Spinal cord (tissue), 10 donors: ENCODE measurements around the gene ADARB2. TPM values are rescaled to one million over a fixed set of nuclear protein-coding genes. Genes with fewer than 3 reads are reported as not detected.
"Not testable (repeated sequence)": the region's sequence is repeated elsewhere in the genome, so short reads cannot be mapped to it uniquely, and the experiment has no call there.

Experiments
- DNase-seq, 6 donors: peaks; one replicate each; pipeline versions ENCODE4 v3.0.0 to v3.0.0-alpha.2; 2013 to 2015; ENCODE audit warnings: low spot score in 6 of 6, low read depth in 4 of 6
- H3K27ac ChIP-seq: one replicate; pipeline ENCODE4 v1.5.1; 2013; ENCODE audit warnings: low read depth, low read length, control low read depth
- H3K27me3 ChIP-seq: one replicate; pipeline ENCODE4 v1.6.1; 2013; ENCODE audit warnings: low read length; ENCODE audit not compliant: control insufficient read depth, insufficient read depth
- H3K36me3 ChIP-seq: one replicate; pipeline ENCODE4 v1.6.1; 2013; ENCODE audit warnings: low read length; ENCODE audit not compliant: control insufficient read depth, insufficient read depth
- H3K4me1 ChIP-seq: one replicate; pipeline ENCODE4 v1.6.1; 2013; ENCODE audit warnings: low read length; ENCODE audit not compliant: control insufficient read depth, insufficient read depth
- H3K4me3 ChIP-seq: one replicate; pipeline ENCODE4 v1.5.1; 2013; ENCODE audit warnings: low read depth, low read length, control low read depth
- H3K9me3 ChIP-seq: one replicate; pipeline ENCODE4 v1.6.1; 2013; ENCODE audit warnings: low read length; ENCODE audit not compliant: control insufficient read depth, insufficient read depth
- WGBS: methylation state at CpG from one replicate; pipeline ENCODE4 v1.1.5; 2013; ENCODE audit warnings: missing lambda C conversion rate; ENCODE audit not compliant: insufficient coverage; 5-methylcytosine and 5-hydroxymethylcytosine counted together
- polyA plus RNA-seq, 2 donors: library from polyadenylated mRNA; unstranded; fragments of 120-200 nt; gene quantifications; one replicate each; pipeline ENCODE4 v1.2.1, GENCODE V29; 2013; ENCODE audit not compliant: insufficient read length in 2 of 2
- total RNA-seq, 2 donors: library from RNA; depleted of rRNA in 1 of 2; stranded (reverse); fragments of 120-200 nt in 1 of 2; fragments of >200 nt in 1 of 2; gene quantifications; one replicate each; pipeline versions ENCODE4 v1.2.3 to v1.2.4, GENCODE V29; 2013 to 2014
- donor health status: healthy.

ADARB2 gene
- total and polyA plus RNA-seq, 4 donors, result 4.1 to 11.2 (median 8.3) TPM

DNA sequence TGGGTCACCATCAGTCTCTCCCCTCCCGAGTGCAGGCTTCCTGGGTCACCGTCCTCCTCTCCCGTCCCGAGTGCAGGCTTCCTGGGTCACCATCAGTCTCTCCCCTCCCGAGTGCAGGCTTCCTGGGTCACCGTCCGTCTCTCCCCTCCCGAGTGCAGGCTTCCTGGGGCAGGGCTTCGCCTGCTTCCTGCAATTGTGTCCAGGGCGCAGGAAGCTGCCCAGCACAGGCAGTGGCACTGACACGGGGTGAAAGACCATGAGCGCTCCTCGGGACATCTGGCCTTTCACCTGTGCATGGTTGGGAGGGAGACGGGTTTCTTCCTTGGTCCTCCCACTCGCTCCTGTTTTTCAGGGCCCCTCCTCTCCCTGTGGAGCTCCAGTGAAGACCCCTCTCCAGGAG, 339.2 kb downstream of the ADARB2 start:
- not testable (repeated sequence) for H3K27me3 ChIP-seq, DNase-seq, H3K27ac ChIP-seq

GRCh38 chr10:1396297-1396635, 341.1 kb downstream of the ADARB2 start:
- Histone ChIP-seq H3K4me1 (peaks cover 13% of the 10 kb centered on the region), H3K27me3 (no peaks in the 10 kb centered on the region), H3K9me3 (no peaks in the 10 kb centered on the region), H3K27ac (no peak overlapping the region), H3K4me3 (no peak overlapping the region), H3K36me3 (peaks cover 4% of the 10 kb centered on the region)
- WGBS, result 77% methylated on average over 18 of the region's 20 CpGs
- DNase-seq, result no peak

More for the DNA sequence above, 339.2 kb downstream of the ADARB2 start:
- H3K36me3 ChIP-seq, H3K9me3 ChIP-seq, H3K4me3 ChIP-seq: not testable (repeated sequence)
- WGBS, result 86% methylated on average over 14 of the region's 15 CpGs
- peaks cover 14% of the 10 kb centered on the region for H3K4me1 ChIP-seq

GRCh38 chr10:1395481-1396296, 341.6 kb downstream of the ADARB2 start:
- H3K36me3 ChIP-seq, result peaks cover 4% of the 10 kb centered on the region
- H3K4me1 ChIP-seq, result peaks cover 7% of the 10 kb centered on the region
- H3K4me3 ChIP-seq, result no peak overlapping the region
- DNase-seq, result peak in 1 of 6 donors; percentile 62
- no peak overlapping the region for H3K27ac ChIP-seq
- 84% methylated on average over 23 of the region's 33 CpGs for WGBS
- no peaks in the 10 kb centered on the region for H3K27me3 ChIP-seq
- no peaks in the 10 kb centered on the region for H3K9me3 ChIP-seq

GRCh38 chr10:1395025-1395480, 342.3 kb downstream of the ADARB2 start:
- no peaks in the 10 kb centered on the region for H3K9me3 ChIP-seq
- no peak overlapping the region for H3K4me3 ChIP-seq
- peaks cover 5% of the 10 kb centered on the region for H3K4me1 ChIP-seq
- H3K27ac ChIP-seq, result no peak overlapping the region
- no peak for DNase-seq
- no peaks in the 10 kb centered on the region for H3K27me3 ChIP-seq
- WGBS, result 90% methylated on average over 11 of the region's 11 CpGs
- H3K36me3 ChIP-seq, result peaks cover 4% of the 10 kb centered on the region

- H3K27ac ChIP-seq, result no peak overlapping the region
Observed at GRCh38 chr10:1394155-1394912, 343.0 kb downstream of the ADARB2 start.

DNA sequence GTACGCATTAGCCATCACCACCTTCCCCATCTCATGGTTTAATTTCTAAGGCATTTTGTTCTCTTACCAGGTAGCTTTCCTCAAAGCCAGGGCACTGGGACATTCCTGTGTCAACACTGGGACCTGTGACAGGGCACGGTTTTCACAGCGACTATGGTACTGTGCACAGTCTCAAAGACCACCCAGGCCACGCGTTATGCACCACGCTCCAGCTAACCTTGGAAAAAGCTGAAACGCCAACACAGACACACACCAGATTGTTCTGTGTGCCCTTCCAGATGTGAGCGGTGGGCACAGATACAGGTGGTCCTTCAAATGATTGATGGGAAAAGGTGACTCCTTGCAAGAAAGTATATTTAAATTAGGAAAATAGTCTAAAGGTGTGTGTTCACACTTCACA, 343.8 kb downstream of the ADARB2 start:
- Histone ChIP-seq H3K27ac (no peak overlapping the region), H3K9me3 (no peaks in the 10 kb centered on the region), H3K36me3 (peaks cover 4% of the 10 kb centered on the region), H3K27me3 (no peaks in the 10 kb centered on the region), H3K4me1 (peaks cover 5% of the 10 kb centered on the region), H3K4me3 (no peak overlapping the region)
- no peak for DNase-seq
- WGBS, result 98% methylated on average over 7 of the region's 8 CpGs

More at GRCh38 chr10:1394155-1394912, 343.0 kb downstream of the ADARB2 start:
- Histone ChIP-seq H3K27me3 (no peaks in the 10 kb centered on the region), H3K9me3 (no peaks in the 10 kb centered on the region), H3K4me1 (peaks cover 5% of the 10 kb centered on the region), H3K36me3 (peaks cover 4% of the 10 kb centered on the region), H3K4me3 (no peak overlapping the region)
- WGBS, result 84% methylated on average over 11 of the region's 13 CpGs
- no peak for DNase-seq

GRCh38 chr10:1392127-1392526, 345.2 kb downstream of the ADARB2 start:
- Histone ChIP-seq H3K36me3 (peaks cover 4% of the 10 kb centered on the region), H3K27me3 (no peaks in the 10 kb centered on the region), H3K9me3 (no peaks in the 10 kb centered on the region), H3K4me1 (peaks cover 5% of the 10 kb centered on the region), H3K27ac (no peak overlapping the region), H3K4me3 (no peak overlapping the region)
- DNase-seq, result no peak
- WGBS, result 84% methylated on average over 3 of the region's 4 CpGs

- WGBS, result 17% methylated on average over 1 of the region's 3 CpGs
- H3K27ac ChIP-seq, result no peak overlapping the region
- no peaks in the 10 kb centered on the region for H3K27me3 ChIP-seq
Observed at GRCh38 chr10:1390200-1390599, 347.1 kb downstream of the ADARB2 start.

DNA sequence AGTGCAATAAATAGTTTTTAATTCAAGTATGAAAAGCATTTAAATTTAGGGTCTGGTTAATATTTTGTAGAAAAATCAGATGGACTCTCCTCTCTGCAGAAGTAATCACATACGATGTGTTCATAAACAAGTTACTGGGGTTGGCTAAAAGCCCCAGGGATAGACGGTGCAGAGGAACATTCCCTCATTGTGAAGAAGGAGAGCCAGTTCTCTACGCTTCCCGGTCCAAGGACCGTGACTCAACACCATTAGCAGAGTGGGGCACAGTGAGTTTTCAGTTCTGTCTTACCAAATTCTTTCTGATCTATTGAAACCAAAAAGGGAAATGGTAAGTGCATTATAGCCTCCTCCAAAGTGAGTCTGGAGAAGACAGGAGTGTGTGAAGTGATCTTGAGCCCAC, 353.3 kb downstream of the ADARB2 start:
- Histone ChIP-seq H3K9me3 (no peaks in the 10 kb centered on the region), H3K27ac (no peak overlapping the region), H3K4me1 (peaks cover 10% of the 10 kb centered on the region), H3K36me3 (no peaks in the 10 kb centered on the region), H3K4me3 (no peak overlapping the region), H3K27me3 (no peaks in the 10 kb centered on the region)
- WGBS, result 61% methylated on average over 2 of the region's 5 CpGs
- DNase-seq, result no peak

More at GRCh38 chr10:1390200-1390599, 347.1 kb downstream of the ADARB2 start:
- H3K36me3 ChIP-seq, result peaks cover under 1% of the 10 kb centered on the region
- H3K4me3 ChIP-seq, result no peak overlapping the region
- no peaks in the 10 kb centered on the region for H3K9me3 ChIP-seq
- H3K4me1 ChIP-seq, result no peaks in the 10 kb centered on the region
- DNase-seq, result no peak
